ENCODE results near the gene TAF3.

The TAF3 gene

GRCh38 chr10:8063128-8063908 lies 245.0 kb downstream of the TAF3 start:
- TF ChIP-seq GATA2 (IDR thresholded peaks at IDR 0.05; ENCODE audit: low read depth, low read length), result no peak
- TF ChIP-seq GATA3 (IDR thresholded peaks at IDR 0.05; ENCODE audit: low read depth, low read length), result no peak; the same call in 1 of the 2 replicates

GRCh38 chr10:8063935-8064334 lies 245.6 kb downstream of the TAF3 start:
- TF ChIP-seq GATA3 (IDR thresholded peaks at IDR 0.05; ENCODE audit: low read depth, low read length), result no peak
- no peak for TF ChIP-seq GATA2 (IDR thresholded peaks at IDR 0.05; ENCODE audit: low read depth, low read length)

- TF ChIP-seq GATA3 (IDR thresholded peaks at IDR 0.05; ENCODE audit: low read depth, low read length) (no peak), GATA2 (IDR thresholded peaks at IDR 0.05; ENCODE audit: low read depth, low read length) (no peak)
These were observed 246.1 kb downstream of the TAF3 start for GRCh38 chr10:8064436-8064835.

- TF ChIP-seq GATA2 (IDR thresholded peaks at IDR 0.05; ENCODE audit: low read depth, low read length) (no peak), GATA3 (IDR thresholded peaks at IDR 0.05; ENCODE audit: low read depth, low read length) (no peak)
These were observed 247.3 kb downstream of the TAF3 start for GRCh38 chr10:8065651-8066050.

- no peak for TF ChIP-seq GATA3 (IDR thresholded peaks at IDR 0.05; ENCODE audit: low read depth, low read length)
- TF ChIP-seq GATA2 (IDR thresholded peaks at IDR 0.05; ENCODE audit: low read depth, low read length), result no peak
These were observed 247.8 kb downstream of the TAF3 start for GRCh38 chr10:8066124-8066523.
